HG02885 (cell line): ENCODE measurements around the gene ZNF319.

Experiments used
- ATAC-seq: cut with Tn5 transposase; IDR thresholded peaks from one replicate; pipeline ENCODE4 v1.9.1; 2021; ENCODE audit warnings: mild to moderate bottlenecking; ENCODE audit not compliant: unreplicated experiment, poor library complexity

The ZNF319 gene

GRCh38 chr16:58037365-58038057, 37.0 kb upstream of the ZNF319 start:
- ATAC-seq = no peak

GRCh38 chr16:58036943-58037342, 36.5 kb upstream of the ZNF319 start:
- no peak for ATAC-seq

GRCh38 chr16:58035356-58036170, 35.1 kb upstream of the ZNF319 start:
- ATAC-seq = no peak

- no peak for ATAC-seq
Measured at GRCh38 chr16:58034774-58035173, 34.3 kb upstream of the ZNF319 start.

- no peak for ATAC-seq
Measured at GRCh38 chr16:58034128-58034685, 33.7 kb upstream of the ZNF319 start.

- no peak for ATAC-seq
Measured at GRCh38 chr16:58032710-58033293, 32.3 kb upstream of the ZNF319 start.

- no peak for ATAC-seq
Measured at GRCh38 chr16:58031016-58031800, 30.7 kb upstream of the ZNF319 start.

- no peak for ATAC-seq
Measured at GRCh38 chr16:58030136-58030840, 29.8 kb upstream of the ZNF319 start.

GRCh38 chr16:58029410-58029809, 28.9 kb upstream of the ZNF319 start:
- no peak for ATAC-seq

GRCh38 chr16:58028541-58029070, 28.1 kb upstream of the ZNF319 start:
- ATAC-seq = no peak

- ATAC-seq = no peak
Measured at GRCh38 chr16:58027916-58028455, 27.5 kb upstream of the ZNF319 start.

- no peak for ATAC-seq
Measured at GRCh38 chr16:58027161-58027915, 26.9 kb upstream of the ZNF319 start.

- no peak for ATAC-seq
Measured at GRCh38 chr16:58026705-58027160, 26.3 kb upstream of the ZNF319 start.

GRCh38 chr16:58026139-58026704, 25.8 kb upstream of the ZNF319 start:
- peak; percentile 19 for ATAC-seq

- peak; percentile 81 for ATAC-seq
Measured at GRCh38 chr16:58025351-58026138, 25.1 kb upstream of the ZNF319 start, which contains the start of gene MMP15. Gene MMP15, plus strand, starts transcription at chr16:58025754. Its CDS starts 597 bp downstream, at chr16:58026351.

GRCh38 chr16:58024486-58025350, 24.2 kb upstream of the ZNF319 start:
- no peak for ATAC-seq
